ENCODE measurements around the gene LTBP1. TPM values are rescaled to one million over a fixed set of nuclear protein-coding genes. Genes with fewer than 3 reads are reported as not detected.

The LTBP1 gene
- total and polyA plus RNA-seq, 2 experiments from 2014 or later = 15.7 to 49.8 TPM

GRCh38 chr2:32952761-32953476 is 6.2 kb downstream of the LTBP1 start:
- H3K9me2 ChIP-seq (ENCODE audit: insufficient read depth) = no peaks in the 10 kb centered on the region
- H3K79me2 ChIP-seq (replicated peaks; ENCODE audit: insufficient read depth) = no peaks in the 10 kb centered on the region; the same call in 1 of the 2 replicates
- no peak overlapping the region for H3K27ac ChIP-seq (ENCODE audit: low read depth)
- DNase-seq (ENCODE audit: low spot score) (no peak), ATAC-seq (no peak)
- H3K4me1 ChIP-seq (ENCODE audit: insufficient read depth) = peaks cover 6% of the 10 kb centered on the region; the same call in 1 of the 2 replicates
- Mint-ChIP-seq H3K4me1 (peaks cover 9% of the 10 kb centered on the region), H3K36me3 (ENCODE audit: low read depth) (no peaks in the 10 kb centered on the region; the same call in 2 of the 3 replicates), H3K27me3 (ENCODE audit: insufficient read depth, low read depth, poor library complexity) (peaks cover 10% of the 10 kb centered on the region), H3K4me3 (no peak overlapping the region), H3K27ac (no peak overlapping the region), H3K9me3 (no peaks in the 10 kb centered on the region)
- no peak overlapping the region for H3K4me2 ChIP-seq
- no peaks in the 10 kb centered on the region for H3K36me3 ChIP-seq (ENCODE audit: insufficient read depth)
- no peaks in the 10 kb centered on the region for H3K27me3 ChIP-seq (ENCODE audit: insufficient read depth)
- no peak overlapping the region for H2AFZ ChIP-seq
- TF ChIP-seq CREB1 (CRISPR knock-in tag; IDR thresholded peaks at IDR 0.05; ENCODE audit: low read depth) = no peak
- TF ChIP-seq, protein P1, sequence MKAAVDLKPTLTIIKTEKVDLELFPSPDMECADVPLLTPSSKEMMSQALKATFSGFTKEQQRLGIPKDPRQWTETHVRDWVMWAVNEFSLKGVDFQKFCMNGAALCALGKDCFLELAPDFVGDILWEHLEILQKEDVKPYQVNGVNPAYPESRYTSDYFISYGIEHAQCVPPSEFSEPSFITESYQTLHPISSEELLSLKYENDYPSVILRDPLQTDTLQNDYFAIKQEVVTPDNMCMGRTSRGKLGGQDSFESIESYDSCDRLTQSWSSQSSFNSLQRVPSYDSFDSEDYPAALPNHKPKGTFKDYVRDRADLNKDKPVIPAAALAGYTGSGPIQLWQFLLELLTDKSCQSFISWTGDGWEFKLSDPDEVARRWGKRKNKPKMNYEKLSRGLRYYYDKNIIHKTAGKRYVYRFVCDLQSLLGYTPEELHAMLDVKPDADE (IDR thresholded peaks at IDR 0.05) = no peak
- TF ChIP-seq, protein P2, sequence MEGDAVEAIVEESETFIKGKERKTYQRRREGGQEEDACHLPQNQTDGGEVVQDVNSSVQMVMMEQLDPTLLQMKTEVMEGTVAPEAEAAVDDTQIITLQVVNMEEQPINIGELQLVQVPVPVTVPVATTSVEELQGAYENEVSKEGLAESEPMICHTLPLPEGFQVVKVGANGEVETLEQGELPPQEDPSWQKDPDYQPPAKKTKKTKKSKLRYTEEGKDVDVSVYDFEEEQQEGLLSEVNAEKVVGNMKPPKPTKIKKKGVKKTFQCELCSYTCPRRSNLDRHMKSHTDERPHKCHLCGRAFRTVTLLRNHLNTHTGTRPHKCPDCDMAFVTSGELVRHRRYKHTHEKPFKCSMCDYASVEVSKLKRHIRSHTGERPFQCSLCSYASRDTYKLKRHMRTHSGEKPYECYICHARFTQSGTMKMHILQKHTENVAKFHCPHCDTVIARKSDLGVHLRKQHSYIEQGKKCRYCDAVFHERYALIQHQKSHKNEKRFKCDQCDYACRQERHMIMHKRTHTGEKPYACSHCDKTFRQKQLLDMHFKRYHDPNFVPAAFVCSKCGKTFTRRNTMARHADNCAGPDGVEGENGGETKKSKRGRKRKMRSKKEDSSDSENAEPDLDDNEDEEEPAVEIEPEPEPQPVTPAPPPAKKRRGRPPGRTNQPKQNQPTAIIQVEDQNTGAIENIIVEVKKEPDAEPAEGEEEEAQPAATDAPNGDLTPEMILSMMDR (conservative IDR thresholded peaks at IDR 0.05; ENCODE audit: low read depth in 2 of 2) = no peak
- TF ChIP-seq STAT1 (IDR thresholded peaks at IDR 0.05; ENCODE audit: unreplicated experiment) = no peak
- TF ChIP-seq EZH2phosphoT487 (IDR thresholded peaks at IDR 0.05; ENCODE audit: unreplicated experiment) = no peak
- no peak for TF ChIP-seq ZNF331 (CRISPR knock-in tag; IDR thresholded peaks at IDR 0.05; ENCODE audit: low read depth)
- no peak for TF ChIP-seq ZNF114 (CRISPR knock-in tag; IDR thresholded peaks at IDR 0.05)
- no peak for TF ChIP-seq REST (IDR thresholded peaks at IDR 0.05; ENCODE audit: unreplicated experiment)
- TF ChIP-seq NANOG (IDR thresholded peaks at IDR 0.05; ENCODE audit: borderline replicate concordance) = no peak
- no peaks in the 10 kb centered on the region; the same call in 1 of the 2 replicates for H4K20me1 ChIP-seq (replicated peaks; ENCODE audit: insufficient read depth)
- H3F3A ChIP-seq (replicated peaks; ENCODE audit: low read depth) = no peaks in the 10 kb centered on the region
- H3K4me3 ChIP-seq = no peak overlapping the region

Data from GM23338 (cell line).